HG03558 (cell line): Measurements from ENCODE around the gene GRIN2A.

Experiments used
- ATAC-seq: cut with Tn5 transposase; IDR thresholded peaks from one replicate; pipeline ENCODE4 v1.9.1; 2021; ENCODE audit warnings: moderate number of reproducible peaks; ENCODE audit not compliant: unreplicated experiment; ENCODE audit errors: extremely low read depth

The GRIN2A gene

GRCh38 chr16:10040136-10041080 is 141.8 kb downstream of the GRIN2A start:
- ATAC-seq, result no peak

- no peak for ATAC-seq
Measured at GRCh38 chr16:10039220-10040096, 142.8 kb downstream of the GRIN2A start.

DNA sequence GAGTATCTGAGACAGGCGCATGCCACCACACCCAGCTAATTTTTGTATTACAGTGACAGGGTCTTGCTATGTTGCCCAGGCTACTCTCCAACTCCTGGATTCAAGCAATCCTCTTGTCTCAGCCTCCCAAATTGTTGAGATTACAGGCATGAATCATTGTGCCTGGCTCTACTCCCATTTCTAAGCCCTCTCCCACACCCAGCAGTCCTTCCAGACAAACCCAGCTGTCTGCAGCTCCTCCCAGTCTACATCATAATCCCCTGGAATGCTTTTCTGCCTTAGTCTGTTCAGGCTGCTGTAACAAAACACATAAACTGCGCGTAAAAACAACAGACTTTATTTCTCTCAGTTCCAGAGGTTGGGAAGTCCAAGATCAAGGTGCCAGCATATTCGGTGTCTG is 144.5 kb downstream of the GRIN2A start:
- ATAC-seq, result no peak

DNA sequence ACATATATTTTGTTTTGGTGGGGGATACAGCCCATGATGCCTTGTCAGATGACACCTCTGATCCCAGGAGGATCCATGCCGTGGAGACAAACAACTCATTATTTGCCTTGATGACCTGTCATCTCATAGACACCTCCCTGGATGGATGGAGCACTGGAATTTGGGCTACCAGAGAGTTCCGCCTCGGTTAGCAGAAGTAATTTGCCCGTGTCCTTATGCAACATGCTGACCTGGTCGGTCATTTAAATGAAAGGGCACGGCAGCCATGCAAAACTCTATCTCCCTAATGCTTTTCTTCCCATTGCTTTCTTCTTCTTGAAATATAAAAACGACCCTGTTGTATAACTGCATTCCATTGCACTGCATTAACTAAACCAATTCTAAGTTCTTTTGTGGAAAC is 145.3 kb downstream of the GRIN2A start:
- no peak for ATAC-seq

DNA sequence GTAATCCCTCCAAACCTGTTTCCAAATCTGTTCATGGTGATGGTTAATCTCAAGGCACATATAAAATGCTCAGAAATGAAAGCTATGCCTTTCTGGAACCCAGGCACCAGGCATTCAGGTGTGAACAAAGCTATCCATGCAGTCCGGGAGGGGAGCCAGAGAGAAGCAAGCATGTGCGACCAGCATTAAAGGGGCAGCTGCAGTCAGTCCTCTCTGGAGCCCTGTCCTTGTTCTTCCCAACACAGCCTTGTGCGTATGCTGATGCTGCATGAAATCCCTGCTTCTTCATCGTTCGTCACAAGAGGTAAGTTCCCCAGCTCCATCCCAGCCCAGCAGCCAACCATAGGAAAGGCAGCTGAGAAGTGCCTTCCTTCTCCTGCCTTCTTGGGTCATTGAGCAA is 148.7 kb downstream of the GRIN2A start:
- ATAC-seq, result no peak

DNA sequence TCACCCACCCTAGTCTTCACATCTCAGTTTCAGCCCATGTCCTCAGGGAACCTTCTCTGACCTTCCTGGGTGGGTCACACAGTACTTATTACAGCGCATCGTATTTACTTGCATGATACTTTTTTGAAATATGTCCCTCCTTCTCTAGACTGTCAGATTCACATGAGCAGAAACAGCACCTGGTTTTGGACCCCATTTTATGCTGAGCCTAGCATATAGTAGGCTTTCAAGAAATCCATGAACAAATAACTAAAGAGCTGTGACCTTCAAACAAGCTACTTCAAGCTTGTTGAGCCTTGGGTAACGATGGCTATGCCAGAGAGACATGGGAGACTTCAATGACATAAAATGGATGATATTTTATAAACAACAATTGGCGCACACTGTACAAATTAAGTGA is 150.3 kb downstream of the GRIN2A start:
- no peak for ATAC-seq

- no peak for ATAC-seq
Measured at GRCh38 chr16:10031473-10031872, 150.8 kb downstream of the GRIN2A start.

DNA sequence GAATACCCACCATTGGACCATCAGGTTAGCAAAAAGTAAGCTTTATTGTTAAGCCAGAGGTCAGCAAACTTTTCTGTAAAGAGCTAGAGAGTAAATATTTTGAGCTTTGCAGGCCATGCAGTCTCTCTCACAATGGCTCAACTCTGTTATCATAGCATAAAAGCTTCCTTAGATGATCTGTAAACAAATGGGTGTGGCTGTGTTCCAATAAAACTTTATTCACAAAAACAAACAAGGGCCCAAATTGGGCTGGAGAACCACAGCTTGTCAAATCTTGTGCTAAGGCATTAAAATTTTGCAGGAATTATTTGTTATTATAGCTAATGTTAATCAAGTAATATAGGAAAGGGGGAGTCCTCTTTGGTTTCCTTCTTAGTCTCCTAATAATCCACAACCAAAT is 153.6 kb downstream of the GRIN2A start:
- no peak for ATAC-seq

- no peak for ATAC-seq
Measured at GRCh38 chr16:10027553-10027952, 154.7 kb downstream of the GRIN2A start.

GRCh38 chr16:10026593-10026992 is 155.6 kb downstream of the GRIN2A start:
- ATAC-seq, result no peak

DNA sequence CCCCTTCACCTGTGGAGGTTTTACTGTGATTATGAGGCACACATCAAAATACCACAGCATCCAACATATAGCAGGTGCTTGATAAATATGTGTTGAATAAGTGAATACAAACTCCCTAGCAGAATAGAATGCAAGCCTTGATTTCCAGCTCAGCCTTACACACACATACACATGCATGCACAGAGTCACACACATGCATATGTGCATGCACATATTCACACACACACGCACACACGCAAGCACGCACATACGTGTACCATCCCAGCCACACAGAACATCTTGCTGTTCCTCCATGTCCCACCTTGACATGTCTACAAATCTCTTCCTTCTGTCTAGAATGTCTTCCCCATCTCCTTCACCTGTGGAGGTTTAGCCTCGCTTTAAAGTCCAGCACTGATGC is 160.1 kb downstream of the GRIN2A start:
- ATAC-seq, result no peak

DNA sequence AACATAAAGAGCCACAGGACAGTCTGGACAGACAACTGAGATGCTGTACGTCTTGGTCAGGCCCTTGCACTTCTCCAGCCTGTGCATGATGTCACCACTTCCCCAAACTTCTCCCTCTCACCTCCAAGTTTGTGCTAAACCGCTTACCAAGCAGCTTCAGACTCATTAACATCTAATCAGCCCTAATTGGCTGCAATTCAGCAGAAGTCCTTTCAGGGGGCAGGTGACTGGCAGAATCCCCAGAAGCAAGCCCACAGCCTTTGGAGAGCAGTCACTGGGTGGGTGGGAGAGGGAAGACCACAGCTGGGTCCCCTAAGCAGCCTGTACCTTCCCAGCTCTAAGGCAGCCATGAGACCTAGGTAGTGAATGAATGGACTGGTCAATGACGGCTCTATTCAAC is 161.4 kb downstream of the GRIN2A start:
- no peak for ATAC-seq

DNA sequence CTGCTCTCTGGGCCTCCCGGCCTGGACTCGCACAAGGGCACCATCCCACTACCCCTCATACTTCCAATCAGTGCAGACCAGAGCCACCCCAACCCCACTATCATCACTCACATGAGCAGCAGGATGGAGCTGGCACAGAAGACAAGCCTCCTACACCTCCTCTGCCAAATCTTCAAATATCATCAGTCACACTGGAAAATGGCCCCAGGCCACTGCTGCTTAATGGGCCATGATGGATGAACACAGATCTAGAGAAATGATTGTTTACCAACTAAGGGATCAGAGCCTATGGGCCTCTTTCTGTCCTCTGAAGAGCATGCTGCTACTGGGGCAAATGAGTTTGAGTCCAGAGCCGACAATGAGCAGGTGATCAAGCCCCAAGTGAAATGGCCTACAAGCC is 165.5 kb downstream of the GRIN2A start:
- no peak for ATAC-seq

DNA sequence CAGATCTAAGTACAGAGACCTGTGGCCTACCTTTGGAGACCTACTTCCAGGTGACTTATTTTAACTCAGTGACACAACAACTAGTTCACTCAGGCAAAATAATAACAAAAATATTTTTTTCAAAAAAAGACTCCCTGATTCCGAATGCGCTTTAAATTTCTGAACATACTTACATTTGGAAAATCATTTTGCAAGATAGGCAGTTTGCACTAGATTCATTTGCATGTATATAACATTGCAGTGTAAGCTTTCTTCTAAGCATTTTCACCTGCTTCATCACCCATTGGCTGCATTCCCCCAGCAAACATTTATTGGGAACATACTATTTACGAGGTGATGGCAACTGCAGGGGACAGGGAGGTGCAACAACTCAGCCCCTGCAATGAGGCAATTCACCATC is 166.8 kb downstream of the GRIN2A start:
- ATAC-seq, result no peak

DNA sequence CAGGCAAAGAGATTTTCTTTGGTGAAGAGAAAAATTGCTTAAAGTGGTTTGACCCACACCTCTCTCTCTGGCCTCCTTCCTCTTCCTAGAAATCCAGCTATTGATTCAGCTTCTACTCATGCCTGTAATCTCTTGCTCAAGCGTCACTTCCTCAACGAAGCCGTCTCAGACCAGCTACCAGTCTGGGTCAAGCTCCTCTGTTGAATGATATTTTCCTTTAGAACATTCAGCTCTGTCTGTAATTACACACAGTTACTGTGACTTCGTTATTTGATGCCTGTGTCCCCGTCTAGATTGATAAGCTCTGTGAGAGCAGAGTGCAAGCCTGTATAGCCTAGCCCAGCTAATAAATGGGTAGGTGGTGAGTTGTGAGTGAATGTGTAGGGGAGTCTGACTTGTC is 168.5 kb downstream of the GRIN2A start:
- no peak for ATAC-seq

DNA sequence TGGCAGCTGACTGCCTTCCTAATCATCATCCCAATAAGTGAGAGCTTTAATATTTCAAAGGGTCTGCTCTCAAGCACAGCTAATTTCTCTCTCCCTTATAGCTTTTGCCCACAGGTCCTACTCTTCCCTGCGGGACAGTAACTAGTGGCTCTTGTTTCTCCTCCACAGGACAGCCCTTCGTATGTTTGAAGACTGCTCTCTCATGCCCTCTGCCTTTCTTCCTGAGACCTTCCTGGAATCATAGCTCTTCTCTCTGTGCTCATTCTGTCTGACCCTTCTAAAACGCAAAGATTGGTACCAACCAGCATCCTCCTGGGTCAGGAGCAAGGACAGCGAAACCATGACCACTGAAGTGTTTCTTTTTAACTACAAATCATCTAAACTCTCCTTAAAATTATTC is 168.9 kb downstream of the GRIN2A start:
- ATAC-seq, result no peak

- ATAC-seq, result no peak
Measured at GRCh38 chr16:10009684-10010083, 172.5 kb downstream of the GRIN2A start.

DNA sequence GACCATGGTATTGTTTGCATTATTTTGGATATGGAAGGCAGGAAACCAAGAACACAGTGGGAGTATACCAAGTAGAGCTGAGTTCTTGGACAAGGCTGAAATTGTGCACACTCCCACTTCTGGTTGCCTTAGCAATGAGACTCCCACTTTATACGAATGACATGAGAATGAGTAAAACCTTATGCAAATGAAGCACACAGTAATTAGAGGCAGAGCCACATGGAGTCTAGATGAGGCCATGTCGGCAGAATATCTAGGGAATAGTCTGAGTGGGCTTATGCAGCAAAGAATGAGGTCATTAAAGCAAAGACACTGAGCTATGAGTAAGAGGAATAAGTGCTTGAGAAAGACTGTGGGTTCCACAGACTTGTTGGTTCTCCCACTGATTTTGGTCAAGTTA is 178.7 kb downstream of the GRIN2A start:
- ATAC-seq, result no peak

DNA sequence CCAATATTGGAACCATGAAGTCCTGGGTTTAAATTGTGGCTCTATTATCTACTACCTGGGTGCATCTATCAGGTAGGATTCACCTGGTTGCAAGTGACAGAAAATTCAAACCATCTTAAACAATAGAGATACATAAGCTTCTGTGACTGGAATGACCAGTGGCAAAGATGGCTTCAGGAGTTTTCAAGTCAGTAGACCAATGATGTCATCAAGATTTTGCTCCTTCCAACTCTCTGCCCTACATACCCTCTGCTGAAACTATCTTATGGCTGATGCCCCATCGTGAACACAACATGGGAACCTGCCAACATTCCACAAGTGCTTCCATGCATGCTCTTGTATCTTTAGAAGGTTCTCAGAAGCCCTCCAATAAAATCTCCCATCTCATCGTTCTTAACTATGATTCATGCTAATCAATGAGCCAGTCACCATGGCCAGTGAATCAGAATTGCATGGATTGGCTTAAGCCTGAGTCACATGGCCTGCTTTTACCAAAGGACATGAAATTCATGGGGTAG is 180.9 kb downstream of the GRIN2A start:
- ATAC-seq, result no peak

DNA sequence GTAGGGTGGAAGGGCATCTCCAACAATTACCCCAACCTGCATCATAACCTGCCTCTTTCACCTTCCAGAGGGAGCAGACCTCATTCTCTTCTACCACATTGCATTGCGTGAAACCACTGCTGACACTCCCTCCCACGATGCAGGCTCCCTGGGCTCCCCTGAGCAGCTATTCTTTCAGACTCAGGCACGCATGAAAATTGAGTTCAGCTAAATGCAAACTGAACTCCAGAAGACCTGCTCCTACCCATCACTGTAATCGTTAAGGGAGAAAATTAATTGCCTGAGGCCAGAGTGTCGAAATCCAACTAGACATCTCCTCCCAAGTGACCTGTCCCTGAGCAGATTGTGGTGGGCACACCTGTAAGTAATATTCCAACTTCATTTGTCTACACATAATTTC is 186.0 kb downstream of the GRIN2A start:
- no peak for ATAC-seq

DNA sequence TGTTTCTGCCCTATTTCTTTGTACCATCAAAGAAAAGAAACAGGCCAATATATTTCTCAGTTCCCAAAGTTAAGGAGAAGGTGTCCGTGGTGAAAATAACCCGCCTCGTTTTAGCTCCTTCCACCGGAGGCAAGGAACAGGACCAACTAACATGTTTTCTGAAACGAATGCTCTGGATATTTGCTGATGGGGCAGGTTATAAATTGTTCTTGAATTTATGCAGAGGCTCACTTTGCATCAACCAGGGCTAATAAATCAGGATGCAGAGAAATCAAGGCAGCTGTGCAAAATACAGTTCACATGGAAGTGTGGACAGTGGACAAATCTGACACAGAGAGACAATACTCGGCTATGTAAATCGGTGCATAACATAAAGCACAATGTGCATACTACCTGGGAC is 189.8 kb downstream of the GRIN2A start:
- ATAC-seq, result no peak
